SK-N-SH (cell line): ENCODE measurements around the gene SPNS1. TPM values are rescaled to one million over a fixed set of nuclear protein-coding genes. Genes with fewer than 3 reads are reported as not detected.

Experiments
- CTCF ChIA-PET: fragments of 300-600, 350-600 bp; formaldehyde crosslinking; extraction: SDS; loops from one replicate; lab custom pipeline; 2021; lab: Yijun Ruan, JAX
- POLR2A ChIA-PET: fragments of 350-600 bp; sonication (Branson Sonifier 250); formaldehyde crosslinking; extraction: SDS; loops from one replicate; lab custom pipeline; 2020; ENCODE audit warnings: antibody characterized with exemption, inconsistent platforms; lab: Yijun Ruan, JAX
- DNase-seq: peaks from one replicate; pipeline ENCODE4 v3.0.0; 2012
- H2AFZ ChIP-seq: fragments of 200-600 bp; sonication (generic); 2 replicates; pipeline ENCODE4 v1.8.1; 2016; ENCODE audit warnings: antibody characterized with exemption, mild to moderate bottlenecking, low read depth
- H3F3A ChIP-seq: fragments of 200-600 bp; sonication (generic); replicated peaks from 2 replicates; pipeline ENCODE3; 2016; ENCODE audit warnings: antibody characterized with exemption, mild to moderate bottlenecking; ENCODE audit not compliant: insufficient read depth
- H3K27ac ChIP-seq, 2 experiments: fragments of 200-500 bp in 1 of 2; fragments of 200-600 bp in 1 of 2; sonication (Bioruptor generic) in 1 of 2; sonication (generic), shearing (Covaris generic) in 1 of 2; 2 replicates each; pipeline versions ENCODE4 v1.5.1 to v1.6.1; 2014 to 2016; ENCODE audit warnings: low read depth in 2 of 2, inconsistent platforms in 1 of 2, low read length in 1 of 2, mild to moderate bottlenecking in 1 of 2, mixed read lengths in 1 of 2
- H3K27me3 ChIP-seq: fragments of 200-600 bp; sonication (generic), shearing (Covaris generic); 2 replicates; pipeline ENCODE4 v1.6.1; 2016; ENCODE audit warnings: mixed run types; ENCODE audit not compliant: insufficient read depth
- H3K36me3 ChIP-seq, 2 experiments: fragments of 200-500 bp in 1 of 2; fragments of 200-600 bp in 1 of 2; sonication (Bioruptor generic) in 1 of 2; sonication (generic) in 1 of 2; replicated peaks in 1 of 2; 2 replicates each; pipeline versions ENCODE3 to v1.5.1; 2014 to 2016; ENCODE audit warnings: low read length in 1 of 2, mild to moderate bottlenecking in 1 of 2; ENCODE audit not compliant: insufficient read depth in 2 of 2, control insufficient read depth in 1 of 2
- H3K4me1 ChIP-seq, 2 experiments: fragments of 200-500 bp in 1 of 2; fragments of 200-600 bp in 1 of 2; sonication (Bioruptor generic) in 1 of 2; sonication (generic), shearing (Covaris generic) in 1 of 2; 2 replicates each; pipeline versions ENCODE4 v1.5.1 to v1.6.1; 2014 to 2016; ENCODE audit warnings: low read depth in 1 of 2, low read length in 1 of 2, mixed run types in 1 of 2; ENCODE audit not compliant: insufficient read depth in 2 of 2, control insufficient read depth in 1 of 2
- H3K4me2 ChIP-seq: fragments of 200-600 bp; sonication (generic), shearing (Covaris generic); 2 replicates; pipeline ENCODE4 v1.6.1; 2017; ENCODE audit warnings: mixed run types
- H3K4me3 ChIP-seq, 2 experiments: fragments of 200-500 bp in 1 of 2; fragments of 200-600 bp in 1 of 2; sonication (Bioruptor generic) in 1 of 2; sonication (generic), shearing (Covaris generic) in 1 of 2; 2 replicates each; pipeline versions ENCODE4 v1.5.1 to v1.8.1; 2014 to 2016; ENCODE audit warnings: low read depth in 2 of 2, inconsistent platforms in 1 of 2, low read length in 1 of 2, mild to moderate bottlenecking in 1 of 2, mixed read lengths in 1 of 2, moderate library complexity in 1 of 2
- H3K79me2 ChIP-seq: fragments of 200-600 bp; sonication (generic); 2 replicates; pipeline ENCODE4 v1.8.1; 2017; ENCODE audit warnings: mild to moderate bottlenecking; ENCODE audit not compliant: insufficient read depth
- H3K9ac ChIP-seq: fragments of 200-600 bp; sonication (generic); 2 replicates; pipeline ENCODE4 v1.6.1; 2017; ENCODE audit warnings: mixed run types
- H3K9me2 ChIP-seq: fragments of 200-600 bp; sonication (generic); 2 replicates; pipeline ENCODE4 v1.6.1; 2017; ENCODE audit warnings: mixed run types
- H3K9me3 ChIP-seq: fragments of 200-600 bp; sonication (generic); 2 replicates; pipeline ENCODE4 v1.6.1; 2017; ENCODE audit warnings: mixed run types, mild to moderate bottlenecking, moderate library complexity
- H4K20me1 ChIP-seq: fragments of 200-600 bp; sonication (generic); 2 replicates; pipeline ENCODE4 v1.6.1; 2017; ENCODE audit warnings: mild to moderate bottlenecking, mixed run types; ENCODE audit not compliant: insufficient read depth
- ELF1 ChIP-seq: IDR thresholded peaks from 2 replicates; pipeline ENCODE4 v1.4.0; 2012
- EP300 ChIP-seq, 2 experiments: IDR thresholded peaks; 2 replicates each; pipeline versions ENCODE4 v1.4.0 to v1.6.1; 2012; ENCODE audit warnings: borderline replicate concordance in 1 of 2, low read depth in 1 of 2, low read length in 1 of 2
- EZH2phosphoT487 ChIP-seq: fragments of 200-600 bp; sonication (generic); IDR thresholded peaks from 2 replicates; pipeline ENCODE4 v1.6.1; 2017; ENCODE audit warnings: low read depth, mixed run types, mild to moderate bottlenecking, antibody characterized with exemption, moderate library complexity, borderline replicate concordance
- FOSL2 ChIP-seq: IDR thresholded peaks from 2 replicates; pipeline ENCODE4 v1.4.0; 2012; ENCODE audit warnings: low read depth, mild to moderate bottlenecking, moderate library complexity, borderline replicate concordance
- FOXM1 ChIP-seq: IDR thresholded peaks from 2 replicates; pipeline ENCODE4 v1.4.0; 2012; ENCODE audit warnings: low read depth, mild to moderate bottlenecking
- GATA2 ChIP-seq: sonication (generic); formaldehyde crosslinking; IDR thresholded peaks from 2 replicates; pipeline ENCODE4 v1.5.0; 2020; ENCODE audit warnings: mild to moderate bottlenecking, missing genetic modification reagents
- IRF3 ChIP-seq: fragments of 150-350 bp; IDR thresholded peaks from 2 replicates; pipeline ENCODE4 v1.6.1; 2016; ENCODE audit warnings: mild to moderate bottlenecking, low read depth, low read length
- JUND ChIP-seq: IDR thresholded peaks from 2 replicates; pipeline ENCODE4 v1.4.0; 2012
- MEF2A ChIP-seq: IDR thresholded peaks from 2 replicates; pipeline ENCODE4 v1.4.0; 2012; ENCODE audit warnings: low read depth, borderline replicate concordance
- MXI1 ChIP-seq: IDR thresholded peaks from 2 replicates; pipeline ENCODE4 v1.6.1; 2012; ENCODE audit warnings: mild to moderate bottlenecking, low read depth, low read length, improper control_type of control experiment
- NRF1 ChIP-seq: IDR thresholded peaks from 2 replicates; pipeline ENCODE4 v1.6.1; 2012; ENCODE audit warnings: low read depth, mild to moderate bottlenecking, low read length
- RAD21 ChIP-seq: IDR thresholded peaks from 2 replicates; pipeline ENCODE4 v1.6.1; 2012; ENCODE audit warnings: mild to moderate bottlenecking, low read length
- RFX5 ChIP-seq: IDR thresholded peaks from 2 replicates; pipeline ENCODE4 v1.6.1; 2012; ENCODE audit warnings: mild to moderate bottlenecking, improper control_type of control experiment, low read length
- RXRA ChIP-seq: IDR thresholded peaks from 2 replicates; pipeline ENCODE4 v1.4.0; 2012; ENCODE audit warnings: low read depth, mild to moderate bottlenecking, borderline replicate concordance
- SIN3A ChIP-seq: IDR thresholded peaks from 2 replicates; pipeline ENCODE4 v1.6.1; 2012; ENCODE audit warnings: low read depth, mild to moderate bottlenecking, low read length, moderate library complexity, borderline replicate concordance
- TAF1 ChIP-seq: IDR thresholded peaks from 2 replicates; pipeline ENCODE4 v1.6.1; 2012; ENCODE audit warnings: low read depth, mild to moderate bottlenecking, low read length, moderate library complexity, borderline replicate concordance
- TCF12 ChIP-seq: IDR thresholded peaks from 2 replicates; pipeline ENCODE4 v1.4.0; 2012
- TEAD4 ChIP-seq: IDR thresholded peaks from 2 replicates; pipeline ENCODE4 v1.4.0; 2012; ENCODE audit warnings: mild to moderate bottlenecking, borderline replicate concordance; ENCODE audit not compliant: insufficient read depth
- YY1 ChIP-seq: IDR thresholded peaks from 2 replicates; pipeline ENCODE4 v1.4.0; 2012; ENCODE audit warnings: low read depth, mild to moderate bottlenecking
- ZBTB33 ChIP-seq: IDR thresholded peaks from 2 replicates; pipeline ENCODE4 v1.4.0; 2012; ENCODE audit warnings: low read depth, borderline replicate concordance
- WGBS: methylation state at CpG from one replicate; pipeline ENCODE4 v1.1.6; 2017; ENCODE audit warnings: low lambda C conversion rate; 5-methylcytosine and 5-hydroxymethylcytosine counted together
- polyA plus RNA-seq, 3 experiments: library from polyadenylated mRNA; depleted of rRNA; stranded (reverse); fragments of >200 nt; gene quantifications; 2 replicates each; pipeline ENCODE4 v1.2.3, GENCODE V29; 2012

Gene SPNS1
- polyA plus RNA-seq, 1 of the 3 experiments (the other 2 are of a cell fraction): 41.1 TPM

- H3K9me2 ChIP-seq: no peaks in the 10 kb centered on the region
- no peaks in the 10 kb centered on the region for H4K20me1 ChIP-seq
- H3F3A ChIP-seq: peaks cover 10% of the 10 kb centered on the region
- H3K4me1 ChIP-seq: no peaks in the 10 kb centered on the region
- POLR2A ChIA-PET: no interaction called here
- no peak overlapping the region for H3K9ac ChIP-seq
- CTCF ChIA-PET: interaction anchor here (1.4 kb wide), 1 partner anchor 13 kb away, joined by 3 read pairs; no protein-coding TSS in a partner anchor
- H3K79me2 ChIP-seq: no peaks in the 10 kb centered on the region
- no peak overlapping the region for H3K27ac ChIP-seq
- no peaks in the 10 kb centered on the region for H3K27me3 ChIP-seq
- H3K36me3 ChIP-seq: no peaks in the 10 kb centered on the region
- TF ChIP-seq TCF12 (no peak), ZBTB33 (no peak), GATA2 (CRISPR knock-in tag) (no peak), JUND (no peak), MEF2A (no peak), RAD21 (no peak), TAF1 (no peak), EZH2phosphoT487 (no peak), NRF1 (no peak), EP300 (IDR thresholded peaks at IDR 0.05; ENCODE audit: borderline replicate concordance in 1 of 2, low read depth in 1 of 2, low read length in 1 of 2) (no peak), ELF1 (no peak), YY1 (no peak), TEAD4 (no peak), FOXM1 (no peak), FOSL2 (no peak), IRF3 (no peak), RFX5 (no peak), SIN3A (no peak), RXRA (no peak), MXI1 (no peak)
- H2AFZ ChIP-seq: no peak overlapping the region
- H3K4me2 ChIP-seq: no peak overlapping the region
- no peak overlapping the region for H3K4me3 ChIP-seq
- 57% methylated on average over 3 of the region's 3 CpGs for WGBS
- no peaks in the 10 kb centered on the region for H3K9me3 ChIP-seq
- no peak for DNase-seq
Measured at GRCh38 chr16:28930203-28930602, 44.4 kb upstream of the SPNS1 start.
